ENCODE measurements around the gene VIT. TPM values are rescaled to one million over a fixed set of nuclear protein-coding genes. Genes with fewer than 3 reads are reported as not detected.

The VIT gene
- total RNA-seq, 2 donors from 2014 or later = 23.9 to 31.4 TPM

GRCh38 chr2:36677386-36677785 is 19.1 kb upstream of the VIT start:
- Histone ChIP-seq H3K27ac (no peak overlapping the region), H3K36me3 (no peaks in the 10 kb centered on the region), H3K4me1 (ENCODE audit: control insufficient read depth in 1 of 2, low read depth in 2 of 2) (no peaks in the 10 kb centered on the region), H3K4me3 (no peak overlapping the region), H3K9me3 (no peaks in the 10 kb centered on the region), H3K27me3 (replicated peaks; ENCODE audit: insufficient read depth) (no peaks in the 10 kb centered on the region)
- DNase-seq (ENCODE audit: low spot score) (no peak), ATAC-seq (ENCODE audit: insufficient number of reproducible peaks, low FRiP score, low read depth) (no peak)
- no peak for TF ChIP-seq CTCF (IDR thresholded peaks at IDR 0.05)

GRCh38 chr2:36677996-36678605 is 18.4 kb upstream of the VIT start:
- ATAC-seq (ENCODE audit: insufficient number of reproducible peaks, low FRiP score, low read depth) (no peak), DNase-seq (ENCODE audit: low spot score) (no peak)
- no peaks in the 10 kb centered on the region for H3K9me3 ChIP-seq
- no peak for TF ChIP-seq CTCF (IDR thresholded peaks at IDR 0.05)
- H3K27ac ChIP-seq = no peak overlapping the region
- no peaks in the 10 kb centered on the region for H3K36me3 ChIP-seq
- no peaks in the 10 kb centered on the region for H3K27me3 ChIP-seq (replicated peaks; ENCODE audit: insufficient read depth)
- no peaks in the 10 kb centered on the region for H3K4me1 ChIP-seq (ENCODE audit: control insufficient read depth in 1 of 2, low read depth in 2 of 2)
- H3K4me3 ChIP-seq = no peak overlapping the region

GRCh38 chr2:36678856-36679255 is 17.7 kb upstream of the VIT start:
- H3K4me3 ChIP-seq = no peak overlapping the region
- no peak overlapping the region for H3K27ac ChIP-seq
- DNase-seq (ENCODE audit: low spot score) (no peak), ATAC-seq (ENCODE audit: insufficient number of reproducible peaks, low FRiP score, low read depth) (no peak)
- H3K4me1 ChIP-seq (ENCODE audit: control insufficient read depth in 1 of 2, low read depth in 2 of 2) = no peaks in the 10 kb centered on the region
- H3K9me3 ChIP-seq = no peaks in the 10 kb centered on the region
- no peak for TF ChIP-seq CTCF (IDR thresholded peaks at IDR 0.05)
- no peaks in the 10 kb centered on the region for H3K36me3 ChIP-seq
- H3K27me3 ChIP-seq (replicated peaks; ENCODE audit: insufficient read depth) = no peaks in the 10 kb centered on the region

GRCh38 chr2:36680012-36680411 is 16.5 kb upstream of the VIT start:
- no peak for TF ChIP-seq CTCF (IDR thresholded peaks at IDR 0.05)
- Histone ChIP-seq H3K4me1 (ENCODE audit: control insufficient read depth in 1 of 2, low read depth in 2 of 2) (no peaks in the 10 kb centered on the region), H3K27ac (no peak overlapping the region), H3K27me3 (replicated peaks; ENCODE audit: insufficient read depth) (no peaks in the 10 kb centered on the region), H3K9me3 (no peaks in the 10 kb centered on the region), H3K36me3 (no peaks in the 10 kb centered on the region), H3K4me3 (no peak overlapping the region)
- ATAC-seq (ENCODE audit: insufficient number of reproducible peaks, low FRiP score, low read depth) = no peak
- DNase-seq (ENCODE audit: low spot score) = no peak

GRCh38 chr2:36682562-36682961 is 13.9 kb upstream of the VIT start:
- H3K27ac ChIP-seq = no peak overlapping the region
- ATAC-seq (ENCODE audit: insufficient number of reproducible peaks, low FRiP score, low read depth) = no peak
- H3K9me3 ChIP-seq = no peaks in the 10 kb centered on the region
- no peaks in the 10 kb centered on the region for H3K4me1 ChIP-seq (ENCODE audit: control insufficient read depth in 1 of 2, low read depth in 2 of 2)
- no peak for TF ChIP-seq CTCF (IDR thresholded peaks at IDR 0.05)
- no peaks in the 10 kb centered on the region for H3K27me3 ChIP-seq (replicated peaks; ENCODE audit: insufficient read depth)
- no peak overlapping the region for H3K4me3 ChIP-seq
- H3K36me3 ChIP-seq = no peaks in the 10 kb centered on the region
- DNase-seq (ENCODE audit: low spot score) = no peak
